Nephron (organoid): ENCODE measurements around the gene GPI.

Experiments
- H3K27ac Mint-ChIP-seq, 3 experiments: 2 replicates each; pipeline ENCODE4 v1.8.0; 2020; ENCODE audit warnings: mixed read lengths in 3 of 3, mild to moderate bottlenecking in 2 of 3, moderate library complexity in 1 of 3
- H3K27me3 Mint-ChIP-seq: 2 replicates; pipeline ENCODE4 v1.8.0; 2021; ENCODE audit warnings: low read depth, mild to moderate bottlenecking, moderate library complexity, mixed read lengths
- H3K36me3 Mint-ChIP-seq: 2 replicates; pipeline ENCODE4 v1.8.0; 2020; ENCODE audit warnings: low read depth, mixed read lengths
- H3K4me1 Mint-ChIP-seq: 2 replicates; pipeline ENCODE4 v1.8.0; 2020; ENCODE audit warnings: mixed read lengths
- H3K4me3 Mint-ChIP-seq, 3 experiments: 2 replicates each; pipeline ENCODE4 v1.8.0; 2020; ENCODE audit warnings: mild to moderate bottlenecking in 3 of 3, mixed read lengths in 3 of 3, moderate library complexity in 2 of 3
- H3K9me3 Mint-ChIP-seq: 2 replicates; pipeline ENCODE4 v1.8.0; 2020; ENCODE audit warnings: mixed read lengths
- CTCF ChIP-seq, 3 experiments: fragments of 200-600 bp; sonication (generic); IDR thresholded peaks; one replicate each; pipeline ENCODE4 v1.5.0; 2021; ENCODE audit warnings: antibody characterized with exemption in 3 of 3; ENCODE audit not compliant: unreplicated experiment in 3 of 3

Gene GPI

GRCh38 chr19:34448191-34448590 lies 83.2 kb downstream of the GPI start:
- TF ChIP-seq CTCF (IDR thresholded peaks at IDR 0.05; ENCODE audit: unreplicated experiment in 3 of 3): no peak
- no peaks in the 10 kb centered on the region for H3K27me3 Mint-ChIP-seq
- H3K27ac Mint-ChIP-seq: no peak overlapping the region
- peaks cover 79% of the 10 kb centered on the region for H3K36me3 Mint-ChIP-seq
- no peak overlapping the region for H3K4me3 Mint-ChIP-seq
- H3K9me3 Mint-ChIP-seq: no peaks in the 10 kb centered on the region
- H3K4me1 Mint-ChIP-seq: no peaks in the 10 kb centered on the region
